22Rv1 (cell line): ENCODE measurements around the gene C8A.

Experiments
- ZFX ChIP-seq: fragments of 450-650 bp; IDR thresholded peaks from 2 replicates; pipeline ENCODE4 v1.6.1; 2017; ENCODE audit warnings: antibody characterized with exemption, borderline replicate concordance
- TF ChIP-seq, protein P1 (sequence below): fragments of 450-650 bp; IDR thresholded peaks from 2 replicates; pipeline ENCODE4 v1.5.1; 2017; ENCODE audit warnings: mild to moderate bottlenecking

GRCh38 chr1:56965916-56966697 is 111.5 kb downstream of the C8A start, which contains the start of gene C8B:
- TF ChIP-seq, protein P1, sequence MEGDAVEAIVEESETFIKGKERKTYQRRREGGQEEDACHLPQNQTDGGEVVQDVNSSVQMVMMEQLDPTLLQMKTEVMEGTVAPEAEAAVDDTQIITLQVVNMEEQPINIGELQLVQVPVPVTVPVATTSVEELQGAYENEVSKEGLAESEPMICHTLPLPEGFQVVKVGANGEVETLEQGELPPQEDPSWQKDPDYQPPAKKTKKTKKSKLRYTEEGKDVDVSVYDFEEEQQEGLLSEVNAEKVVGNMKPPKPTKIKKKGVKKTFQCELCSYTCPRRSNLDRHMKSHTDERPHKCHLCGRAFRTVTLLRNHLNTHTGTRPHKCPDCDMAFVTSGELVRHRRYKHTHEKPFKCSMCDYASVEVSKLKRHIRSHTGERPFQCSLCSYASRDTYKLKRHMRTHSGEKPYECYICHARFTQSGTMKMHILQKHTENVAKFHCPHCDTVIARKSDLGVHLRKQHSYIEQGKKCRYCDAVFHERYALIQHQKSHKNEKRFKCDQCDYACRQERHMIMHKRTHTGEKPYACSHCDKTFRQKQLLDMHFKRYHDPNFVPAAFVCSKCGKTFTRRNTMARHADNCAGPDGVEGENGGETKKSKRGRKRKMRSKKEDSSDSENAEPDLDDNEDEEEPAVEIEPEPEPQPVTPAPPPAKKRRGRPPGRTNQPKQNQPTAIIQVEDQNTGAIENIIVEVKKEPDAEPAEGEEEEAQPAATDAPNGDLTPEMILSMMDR, result no peak
- no peak for TF ChIP-seq ZFX
